ENCODE results near the gene CDCA8.

GRCh38 chr1:37703061-37703460 is 10.7 kb downstream of the CDCA8 start:
- TF ChIP-seq CTCF (IDR thresholded peaks at IDR 0.05; ENCODE audit: low read length) (no peak), EZH2 (IDR thresholded peaks at IDR 0.05; ENCODE audit: borderline replicate concordance, low read length) (no peak)

Data from OCI-LY1 (cell line).